ENCODE data around the gene MBOAT1.

The MBOAT1 gene

DNA sequence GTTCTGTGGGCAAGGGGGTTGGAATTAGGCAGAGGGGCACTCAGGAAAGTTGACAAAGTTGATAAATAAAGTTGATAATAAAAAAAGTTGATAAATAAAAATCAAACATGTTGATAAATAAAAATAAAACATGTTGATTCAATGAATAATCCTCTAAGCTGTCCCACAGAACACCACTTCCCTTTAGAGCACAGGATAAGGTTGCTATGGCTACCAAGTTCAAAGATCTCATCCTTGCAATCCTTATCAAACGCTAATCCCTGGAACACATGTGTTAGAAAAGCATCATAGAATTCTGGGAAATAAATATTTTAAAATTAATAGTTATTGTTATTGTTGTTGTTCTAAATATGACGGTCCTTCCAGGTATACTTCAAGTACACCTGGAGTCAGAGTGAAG lies 33.9 kb downstream of the MBOAT1 start:
- FAIRE-seq = no peak
- TF ChIP-seq PAX5 (IDR thresholded peaks at IDR 0.05; ENCODE audit: insufficient read depth, low read length, severe bottlenecking) (no peak), POLR2AphosphoS5 (IDR thresholded peaks at IDR 0.05; ENCODE audit: low read depth, low read length) (no peak), POLR2A (IDR thresholded peaks at IDR 0.05; ENCODE audit: low read depth, low read length) (no peak), POU2F2 (IDR thresholded peaks at IDR 0.05; ENCODE audit: low read depth, low read length) (no peak), SPI1 (IDR thresholded peaks at IDR 0.05; ENCODE audit: low read depth, low read length) (no peak), TAF1 (IDR thresholded peaks at IDR 0.05; ENCODE audit: low read depth, low read length) (no peak)
- DNase-seq (ENCODE audit: insufficient read length, low spot score) = no peak

DNA sequence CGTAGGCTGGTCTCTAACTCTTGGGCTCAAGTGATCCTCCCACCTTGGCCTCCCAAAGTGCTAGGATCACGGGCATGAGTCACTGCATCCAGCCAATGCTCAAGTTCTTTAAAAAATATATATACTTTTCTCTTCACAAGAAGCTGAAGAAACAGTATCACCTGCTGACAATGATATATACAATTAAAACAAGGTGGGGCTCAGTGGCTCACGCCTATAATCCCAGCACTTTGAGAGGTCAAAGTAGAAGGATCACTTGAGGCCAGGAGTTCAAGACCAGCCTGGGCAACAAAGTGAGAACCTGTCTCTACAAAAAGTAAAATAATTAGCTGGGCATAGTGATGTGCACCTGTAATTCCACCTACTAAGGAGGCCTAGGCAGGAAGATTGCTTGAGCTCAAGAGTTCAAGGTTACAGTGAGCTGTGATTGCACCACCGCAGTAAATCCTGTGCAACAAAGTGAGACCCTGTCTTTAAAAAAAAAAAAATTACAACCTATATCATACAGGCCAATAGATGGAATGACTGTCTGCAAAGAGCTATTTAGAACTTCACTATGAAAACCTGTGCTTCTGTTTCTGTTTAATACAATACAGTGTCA lies 36.4 kb downstream of the MBOAT1 start:
- TF ChIP-seq TAF1 (IDR thresholded peaks at IDR 0.05; ENCODE audit: low read depth, low read length) (no peak), SPI1 (IDR thresholded peaks at IDR 0.05; ENCODE audit: low read depth, low read length) (no peak), POLR2AphosphoS5 (IDR thresholded peaks at IDR 0.05; ENCODE audit: low read depth, low read length) (no peak), POU2F2 (IDR thresholded peaks at IDR 0.05; ENCODE audit: low read depth, low read length) (no peak), PAX5 (IDR thresholded peaks at IDR 0.05; ENCODE audit: insufficient read depth, low read length, severe bottlenecking) (no peak)
- DNase-seq (ENCODE audit: insufficient read length, low spot score) (no peak), FAIRE-seq (no peak)

DNA sequence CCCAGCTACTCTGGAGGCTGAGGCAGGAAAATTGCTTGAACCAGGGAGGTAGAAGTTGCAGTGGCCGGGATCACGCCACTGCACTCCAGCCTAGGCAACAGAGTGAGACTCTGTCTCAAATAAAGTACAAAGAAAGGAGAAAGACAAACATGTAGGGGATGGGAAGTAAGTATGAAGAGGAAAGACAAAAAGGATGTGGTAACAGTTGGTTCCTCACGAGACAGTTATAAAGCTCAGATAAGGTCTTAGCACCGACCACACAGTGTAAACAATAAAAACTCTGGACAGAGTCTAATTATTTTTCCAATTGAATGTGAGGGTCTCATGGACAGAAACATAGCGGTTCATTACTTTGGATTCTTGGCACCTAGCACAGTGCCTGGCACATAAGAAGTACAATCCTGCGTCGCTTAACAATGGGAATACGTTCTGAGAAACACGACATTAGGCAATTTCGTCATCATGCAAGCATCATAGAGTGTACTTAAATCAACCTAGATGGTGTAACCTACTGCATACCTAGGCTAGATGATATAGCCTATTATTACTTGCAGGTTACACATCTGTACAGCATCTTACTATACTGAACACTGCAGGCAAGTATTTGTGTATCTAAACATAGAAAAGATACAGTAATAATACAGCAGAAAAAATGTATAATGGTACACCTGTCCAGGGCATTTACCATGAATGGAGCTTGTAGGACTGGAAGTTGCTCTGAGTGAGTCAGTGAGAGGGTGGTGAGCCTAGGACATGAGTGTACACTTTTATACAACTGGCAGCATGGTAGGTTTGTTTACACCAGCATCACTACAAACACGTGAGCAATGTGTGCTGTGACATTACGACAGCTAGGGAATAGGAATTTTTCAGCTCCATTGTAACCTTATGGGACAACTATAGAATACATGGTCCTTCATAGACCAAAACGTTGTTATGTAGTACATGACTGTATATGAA lies 38.2 kb downstream of the MBOAT1 start:
- FAIRE-seq = peak; percentile 64
- TF ChIP-seq POU2F2 (IDR thresholded peaks at IDR 0.05; ENCODE audit: low read depth, low read length) (no peak), PAX5 (IDR thresholded peaks at IDR 0.05; ENCODE audit: insufficient read depth, low read length, severe bottlenecking) (no peak), SPI1 (IDR thresholded peaks at IDR 0.05; ENCODE audit: low read depth, low read length) (no peak; the same call in 1 of the 2 replicates), TAF1 (IDR thresholded peaks at IDR 0.05; ENCODE audit: low read depth, low read length) (no peak), POLR2A (IDR thresholded peaks at IDR 0.05; ENCODE audit: low read depth, low read length) (no peak), POLR2AphosphoS5 (IDR thresholded peaks at IDR 0.05; ENCODE audit: low read depth, low read length) (no peak)
- no peak for DNase-seq (ENCODE audit: insufficient read length, low spot score)

DNA sequence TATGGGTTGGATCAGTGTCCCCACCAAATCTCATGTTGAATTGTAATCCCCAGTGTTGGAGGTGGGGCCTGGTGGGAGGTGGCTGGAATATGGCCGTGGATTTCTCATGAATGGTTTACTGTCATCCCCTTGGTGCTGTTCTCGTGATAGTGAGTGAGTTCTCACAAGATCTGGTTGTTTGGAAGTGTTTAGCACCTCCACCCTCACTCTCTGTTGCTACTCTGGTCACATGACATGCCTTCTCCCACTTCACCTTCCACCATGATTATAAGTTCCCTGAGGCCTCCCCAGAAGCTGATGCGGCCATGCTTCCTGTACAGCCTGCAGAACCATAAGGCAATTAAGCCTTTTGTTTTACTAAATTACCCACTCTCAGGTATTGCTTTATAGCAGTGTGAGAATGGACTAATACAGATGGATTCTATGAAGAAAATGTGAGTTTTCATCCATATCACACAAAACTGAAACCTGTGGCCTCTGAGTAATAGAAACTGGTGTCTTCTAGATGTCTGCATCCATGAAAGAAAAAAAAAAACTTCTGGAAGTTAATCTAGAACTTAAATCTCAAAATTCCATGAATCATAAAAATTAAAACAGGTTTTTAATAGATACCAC lies 39.3 kb downstream of the MBOAT1 start:
- FAIRE-seq (peak; percentile 31), DNase-seq (ENCODE audit: insufficient read length, low spot score) (no peak)
- TF ChIP-seq PAX5 (IDR thresholded peaks at IDR 0.05; ENCODE audit: insufficient read depth, low read length, severe bottlenecking) = no peak
- TF ChIP-seq POLR2AphosphoS5 (IDR thresholded peaks at IDR 0.05; ENCODE audit: low read depth, low read length) = no peak
- no peak for TF ChIP-seq POLR2A (IDR thresholded peaks at IDR 0.05; ENCODE audit: low read depth, low read length)
- no peak for TF ChIP-seq SPI1 (IDR thresholded peaks at IDR 0.05; ENCODE audit: low read depth, low read length)
- no peak for TF ChIP-seq POU2F2 (IDR thresholded peaks at IDR 0.05; ENCODE audit: low read depth, low read length)
- no peak for TF ChIP-seq TAF1 (IDR thresholded peaks at IDR 0.05; ENCODE audit: low read depth, low read length)

DNA sequence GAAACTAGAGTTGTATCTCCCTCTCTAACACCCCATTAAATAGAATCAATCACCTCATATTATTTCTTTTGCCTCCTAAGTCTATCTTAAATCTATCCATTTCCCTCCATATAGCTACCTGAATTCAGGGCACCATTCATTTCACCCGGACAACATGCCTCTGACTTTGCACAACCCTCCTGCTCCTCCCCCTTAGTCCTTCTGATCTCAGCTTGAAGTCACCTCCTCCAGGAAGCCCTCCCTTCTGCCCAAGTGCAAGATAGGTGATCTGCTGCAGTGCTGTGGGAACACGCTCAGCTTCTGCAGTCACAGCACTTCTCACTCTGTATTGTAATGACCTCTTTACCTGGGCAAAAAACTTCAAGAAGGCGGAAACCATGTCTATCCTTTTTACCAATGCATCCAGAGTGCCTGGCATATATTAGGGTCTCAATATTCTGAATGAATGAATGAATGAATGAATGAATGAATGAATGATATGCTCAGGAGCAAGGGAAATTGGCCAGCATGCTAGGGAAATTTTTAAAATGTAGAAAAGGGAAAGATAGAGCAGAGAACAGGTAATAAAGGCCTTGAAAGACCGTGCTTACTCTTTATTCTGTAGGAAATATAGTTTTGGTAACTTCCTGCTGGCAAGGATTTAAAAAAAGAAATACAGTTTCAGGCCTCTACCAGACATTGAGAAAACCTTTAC lies 41.7 kb downstream of the MBOAT1 start:
- DNase-seq (ENCODE audit: insufficient read length, low spot score) = no peak
- TF ChIP-seq POLR2AphosphoS5 (IDR thresholded peaks at IDR 0.05; ENCODE audit: low read depth, low read length) = no peak
- TF ChIP-seq TAF1 (IDR thresholded peaks at IDR 0.05; ENCODE audit: low read depth, low read length) = no peak
- TF ChIP-seq PAX5 (IDR thresholded peaks at IDR 0.05; ENCODE audit: insufficient read depth, low read length, severe bottlenecking) = no peak
- no peak for TF ChIP-seq SPI1 (IDR thresholded peaks at IDR 0.05; ENCODE audit: low read depth, low read length)
- TF ChIP-seq POU2F2 (IDR thresholded peaks at IDR 0.05; ENCODE audit: low read depth, low read length) = no peak
- no peak for TF ChIP-seq POLR2A (IDR thresholded peaks at IDR 0.05; ENCODE audit: low read depth, low read length)
- FAIRE-seq = no peak

DNA sequence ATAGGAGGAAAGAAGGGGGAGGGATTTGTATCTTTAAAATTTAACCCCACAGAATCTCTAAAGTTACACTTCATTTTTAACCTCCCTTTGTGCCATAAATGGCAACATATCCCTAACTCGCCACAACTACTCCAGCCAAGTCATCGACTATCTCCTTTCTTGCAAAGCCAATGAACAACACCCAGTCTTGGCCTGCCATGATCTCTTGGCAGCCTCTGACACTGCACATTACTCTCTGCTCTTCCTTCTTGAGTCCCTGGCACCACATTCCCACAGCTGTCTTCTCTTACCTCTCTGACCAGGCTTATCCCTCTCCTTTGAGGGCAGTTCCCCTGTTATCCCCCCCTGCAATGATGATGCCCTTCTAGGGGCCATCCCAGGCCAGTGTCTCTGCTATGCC lies 42.5 kb downstream of the MBOAT1 start:
- DNase-seq (ENCODE audit: insufficient read length, low spot score) = no peak
- peak; percentile 20 for FAIRE-seq
- TF ChIP-seq POLR2A (IDR thresholded peaks at IDR 0.05; ENCODE audit: low read depth, low read length) (no peak), POU2F2 (IDR thresholded peaks at IDR 0.05; ENCODE audit: low read depth, low read length) (no peak), PAX5 (IDR thresholded peaks at IDR 0.05; ENCODE audit: insufficient read depth, low read length, severe bottlenecking) (no peak), TAF1 (IDR thresholded peaks at IDR 0.05; ENCODE audit: low read depth, low read length) (no peak), SPI1 (IDR thresholded peaks at IDR 0.05; ENCODE audit: low read depth, low read length) (no peak), POLR2AphosphoS5 (IDR thresholded peaks at IDR 0.05; ENCODE audit: low read depth, low read length) (no peak)

DNA sequence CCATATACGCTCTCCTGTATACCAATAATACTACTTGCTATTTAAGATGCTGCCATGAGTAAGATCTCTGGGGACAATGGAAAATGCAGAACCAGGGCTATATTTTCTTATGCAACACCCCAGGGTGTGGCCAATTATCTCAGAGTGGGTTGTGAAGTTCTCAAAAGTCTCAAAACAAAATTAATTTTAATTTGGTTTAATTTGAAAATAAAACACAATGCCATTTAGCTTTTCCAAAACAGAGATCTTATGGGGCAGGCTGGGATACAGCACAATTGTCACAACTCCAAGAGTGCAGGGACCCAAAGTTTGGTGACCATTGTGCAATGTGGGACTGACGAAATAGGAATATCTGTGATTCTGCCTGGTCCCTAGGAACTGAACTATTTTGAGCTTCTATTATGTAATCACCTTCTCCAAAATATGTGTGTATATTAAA lies 43.1 kb downstream of the MBOAT1 start:
- FAIRE-seq (no peak), DNase-seq (ENCODE audit: insufficient read length, low spot score) (no peak)
- TF ChIP-seq POU2F2 (IDR thresholded peaks at IDR 0.05; ENCODE audit: low read depth, low read length) (no peak), POLR2AphosphoS5 (IDR thresholded peaks at IDR 0.05; ENCODE audit: low read depth, low read length) (no peak), PAX5 (IDR thresholded peaks at IDR 0.05; ENCODE audit: insufficient read depth, low read length, severe bottlenecking) (no peak), TAF1 (IDR thresholded peaks at IDR 0.05; ENCODE audit: low read depth, low read length) (no peak), POLR2A (IDR thresholded peaks at IDR 0.05; ENCODE audit: low read depth, low read length) (no peak), SPI1 (IDR thresholded peaks at IDR 0.05; ENCODE audit: low read depth, low read length) (no peak)

DNA sequence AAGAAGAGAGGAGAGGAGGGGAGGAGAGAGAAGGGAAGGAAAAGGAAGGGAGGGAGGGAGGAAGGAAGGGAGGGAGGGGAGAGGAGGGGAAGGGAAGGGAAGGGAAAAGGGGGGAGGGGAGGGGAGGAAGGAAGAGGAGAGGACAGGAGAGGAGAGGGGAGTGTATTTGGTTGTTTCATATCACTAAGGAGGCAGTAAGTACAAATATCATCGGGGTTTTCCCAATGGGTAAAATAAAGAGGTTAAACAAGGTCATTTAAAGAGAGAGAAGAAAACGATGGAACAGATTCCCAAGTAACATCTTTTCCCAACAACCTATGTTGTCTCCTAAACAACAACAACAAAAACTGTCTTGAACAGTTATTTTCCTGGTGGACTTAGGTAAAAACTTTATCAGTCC lies 43.6 kb downstream of the MBOAT1 start:
- TF ChIP-seq TAF1 (IDR thresholded peaks at IDR 0.05; ENCODE audit: low read depth, low read length) (no peak), POLR2AphosphoS5 (IDR thresholded peaks at IDR 0.05; ENCODE audit: low read depth, low read length) (no peak), POU2F2 (IDR thresholded peaks at IDR 0.05; ENCODE audit: low read depth, low read length) (no peak), POLR2A (IDR thresholded peaks at IDR 0.05; ENCODE audit: low read depth, low read length) (no peak), SPI1 (IDR thresholded peaks at IDR 0.05; ENCODE audit: low read depth, low read length) (no peak), PAX5 (IDR thresholded peaks at IDR 0.05; ENCODE audit: insufficient read depth, low read length, severe bottlenecking) (no peak)
- DNase-seq (ENCODE audit: insufficient read length, low spot score) = no peak
- FAIRE-seq = no peak
